SK-N-SH (cell line): Measurements from ENCODE around the gene PDCD1.

ENCODE experiments used
- EP300 ChIP-seq, 2 experiments: IDR thresholded peaks; 2 replicates each; pipeline versions ENCODE4 v1.4.0 to v1.6.1; 2012; ENCODE audit warnings: borderline replicate concordance in 1 of 2, low read depth in 1 of 2, low read length in 1 of 2
- IRF3 ChIP-seq: fragments of 150-350 bp; IDR thresholded peaks from 2 replicates; pipeline ENCODE4 v1.6.1; 2016; ENCODE audit warnings: mild to moderate bottlenecking, low read depth, low read length
- NFIC ChIP-seq: IDR thresholded peaks from 2 replicates; pipeline ENCODE4 v1.4.0; 2012; ENCODE audit warnings: borderline replicate concordance
- RFX5 ChIP-seq: IDR thresholded peaks from 2 replicates; pipeline ENCODE4 v1.6.1; 2012; ENCODE audit warnings: mild to moderate bottlenecking, improper control_type of control experiment, low read length
- TAF1 ChIP-seq: IDR thresholded peaks from 2 replicates; pipeline ENCODE4 v1.6.1; 2012; ENCODE audit warnings: low read depth, mild to moderate bottlenecking, low read length, moderate library complexity, borderline replicate concordance
- TF ChIP-seq, protein P1 (sequence below): fragments of 200-600 bp; sonication (generic); IDR thresholded peaks from 2 replicates; pipeline ENCODE4 v1.6.1; 2017; ENCODE audit warnings: antibody characterized with exemption, mild to moderate bottlenecking, moderate library complexity

- TF ChIP-seq NFIC: no peak
- no peak for TF ChIP-seq RFX5
- no peak for TF ChIP-seq EP300 (IDR thresholded peaks at IDR 0.05; ENCODE audit: borderline replicate concordance in 1 of 2, low read depth in 1 of 2, low read length in 1 of 2)
- TF ChIP-seq, protein P1, sequence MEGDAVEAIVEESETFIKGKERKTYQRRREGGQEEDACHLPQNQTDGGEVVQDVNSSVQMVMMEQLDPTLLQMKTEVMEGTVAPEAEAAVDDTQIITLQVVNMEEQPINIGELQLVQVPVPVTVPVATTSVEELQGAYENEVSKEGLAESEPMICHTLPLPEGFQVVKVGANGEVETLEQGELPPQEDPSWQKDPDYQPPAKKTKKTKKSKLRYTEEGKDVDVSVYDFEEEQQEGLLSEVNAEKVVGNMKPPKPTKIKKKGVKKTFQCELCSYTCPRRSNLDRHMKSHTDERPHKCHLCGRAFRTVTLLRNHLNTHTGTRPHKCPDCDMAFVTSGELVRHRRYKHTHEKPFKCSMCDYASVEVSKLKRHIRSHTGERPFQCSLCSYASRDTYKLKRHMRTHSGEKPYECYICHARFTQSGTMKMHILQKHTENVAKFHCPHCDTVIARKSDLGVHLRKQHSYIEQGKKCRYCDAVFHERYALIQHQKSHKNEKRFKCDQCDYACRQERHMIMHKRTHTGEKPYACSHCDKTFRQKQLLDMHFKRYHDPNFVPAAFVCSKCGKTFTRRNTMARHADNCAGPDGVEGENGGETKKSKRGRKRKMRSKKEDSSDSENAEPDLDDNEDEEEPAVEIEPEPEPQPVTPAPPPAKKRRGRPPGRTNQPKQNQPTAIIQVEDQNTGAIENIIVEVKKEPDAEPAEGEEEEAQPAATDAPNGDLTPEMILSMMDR: no peak
- no peak for TF ChIP-seq IRF3
- TF ChIP-seq TAF1: no peak
Measured at GRCh38 chr2:241854342-241855244, 4.1 kb downstream of the PDCD1 start.
